ENCODE measurements around the gene WWTR1.

Gene WWTR1

GRCh38 chr3:149583921-149584635 is 73.7 kb downstream of the WWTR1 start:
- no peak for DNase-seq
- TF ChIP-seq GATA1 (IDR thresholded peaks at IDR 0.05; ENCODE audit: low read depth, low read length) (no peak), POLR2A (IDR thresholded peaks at IDR 0.05; ENCODE audit: low read length) (no peak)

GRCh38 chr3:149582395-149582794 is 75.4 kb downstream of the WWTR1 start:
- TF ChIP-seq POLR2A (IDR thresholded peaks at IDR 0.05; ENCODE audit: low read length) (no peak), GATA1 (IDR thresholded peaks at IDR 0.05; ENCODE audit: low read depth, low read length) (no peak)
- DNase-seq, result no peak

DNA sequence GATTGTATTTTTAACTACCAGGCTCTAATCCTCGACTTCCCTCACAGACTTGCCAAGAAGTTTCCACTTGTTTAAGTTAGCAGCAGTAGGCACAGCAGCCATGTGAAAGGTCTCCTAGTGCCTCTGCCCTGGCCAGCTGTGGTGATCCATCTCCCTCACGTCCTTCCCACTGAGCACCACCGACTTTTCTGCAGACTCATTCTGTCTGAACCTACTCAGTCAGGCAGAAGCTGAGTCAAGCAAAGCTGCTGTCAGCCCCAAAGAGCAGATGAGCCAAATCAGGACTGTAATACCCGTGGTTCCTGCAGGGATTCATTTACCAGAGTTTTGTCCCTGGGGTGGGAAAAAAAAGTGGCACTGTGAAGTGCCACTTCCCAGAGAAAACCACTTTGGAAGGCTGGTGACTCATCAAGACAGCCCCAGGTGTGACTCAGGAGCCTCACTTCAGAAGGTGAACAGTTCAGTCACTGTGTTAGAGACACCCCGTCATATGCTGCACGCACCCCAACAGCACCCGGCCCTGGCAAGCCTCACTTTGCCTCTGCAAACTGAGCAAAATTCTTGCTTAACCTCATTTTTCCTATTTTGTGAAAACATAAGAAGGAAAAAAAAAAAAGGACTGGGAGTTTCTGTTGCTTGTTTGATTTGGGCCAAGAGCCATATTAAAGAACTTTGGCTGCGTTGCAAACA is 76.0 kb downstream of the WWTR1 start:
- TF ChIP-seq GATA1 (IDR thresholded peaks at IDR 0.05; ENCODE audit: low read depth, low read length) (no peak), POLR2A (IDR thresholded peaks at IDR 0.05; ENCODE audit: low read length) (no peak)

GRCh38 chr3:149581248-149581647 is 76.6 kb downstream of the WWTR1 start:
- TF ChIP-seq GATA1 (IDR thresholded peaks at IDR 0.05; ENCODE audit: low read depth, low read length), result no peak
- no peak for TF ChIP-seq POLR2A (IDR thresholded peaks at IDR 0.05; ENCODE audit: low read length)
- DNase-seq, result no peak

More for the DNA sequence above, 76.0 kb downstream of the WWTR1 start:
- DNase-seq, result no peak

GRCh38 chr3:149579838-149580542 is 77.8 kb downstream of the WWTR1 start:
- TF ChIP-seq POLR2A (IDR thresholded peaks at IDR 0.05; ENCODE audit: low read length), result no peak
- TF ChIP-seq GATA1 (IDR thresholded peaks at IDR 0.05; ENCODE audit: low read depth, low read length), result no peak
- no peak for DNase-seq

- DNase-seq, result no peak
- TF ChIP-seq POLR2A (IDR thresholded peaks at IDR 0.05; ENCODE audit: low read length) (no peak), GATA1 (IDR thresholded peaks at IDR 0.05; ENCODE audit: low read depth, low read length) (no peak)
Observed at GRCh38 chr3:149579161-149579560, 78.7 kb downstream of the WWTR1 start.

- TF ChIP-seq POLR2A (IDR thresholded peaks at IDR 0.05; ENCODE audit: low read length), result no peak
- no peak for TF ChIP-seq GATA1 (IDR thresholded peaks at IDR 0.05; ENCODE audit: low read depth, low read length)
- no peak for DNase-seq
Observed at GRCh38 chr3:149577801-149578200, 80.0 kb downstream of the WWTR1 start.

- no peak for DNase-seq
- TF ChIP-seq GATA1 (IDR thresholded peaks at IDR 0.05; ENCODE audit: low read depth, low read length) (no peak), POLR2A (IDR thresholded peaks at IDR 0.05; ENCODE audit: low read length) (no peak)
Observed at GRCh38 chr3:149575961-149576564, 81.8 kb downstream of the WWTR1 start.

GRCh38 chr3:149575213-149575960 is 82.4 kb downstream of the WWTR1 start:
- no peak for TF ChIP-seq POLR2A (IDR thresholded peaks at IDR 0.05; ENCODE audit: low read length)
- no peak for TF ChIP-seq GATA1 (IDR thresholded peaks at IDR 0.05; ENCODE audit: low read depth, low read length)
- DNase-seq, result no peak

DNA sequence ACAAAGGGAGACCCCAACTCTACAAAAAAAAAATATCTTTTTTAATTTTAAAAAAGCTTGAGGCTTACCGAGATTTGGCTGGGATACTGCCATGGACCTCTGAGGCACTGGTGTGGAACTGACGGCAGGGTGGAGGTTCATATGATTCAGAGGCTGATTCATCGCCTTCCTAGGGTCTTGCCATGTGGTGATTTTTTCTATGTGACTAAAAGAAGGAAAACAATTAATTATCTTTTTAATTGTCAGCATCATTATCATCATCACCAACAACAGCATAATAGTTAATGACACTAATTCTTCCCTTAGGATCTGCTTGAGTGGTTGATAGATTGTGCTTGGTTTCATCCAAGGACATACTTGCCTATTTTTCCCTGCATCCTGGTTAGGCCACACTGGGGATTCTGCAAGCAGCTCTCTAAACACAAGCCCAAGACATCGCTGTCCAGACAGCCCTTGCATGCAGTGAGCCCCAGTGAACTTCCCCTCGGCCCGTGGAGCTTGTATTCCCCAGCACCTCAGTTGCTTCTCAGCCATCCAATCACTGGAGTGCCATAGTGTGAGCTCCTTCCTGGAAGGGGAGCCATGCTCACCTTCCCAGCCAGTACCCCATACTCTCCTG is 84.9 kb downstream of the WWTR1 start:
- no peak for DNase-seq
- TF ChIP-seq POLR2A (IDR thresholded peaks at IDR 0.05; ENCODE audit: low read length) (no peak), GATA1 (IDR thresholded peaks at IDR 0.05; ENCODE audit: low read depth, low read length) (no peak)

DNA sequence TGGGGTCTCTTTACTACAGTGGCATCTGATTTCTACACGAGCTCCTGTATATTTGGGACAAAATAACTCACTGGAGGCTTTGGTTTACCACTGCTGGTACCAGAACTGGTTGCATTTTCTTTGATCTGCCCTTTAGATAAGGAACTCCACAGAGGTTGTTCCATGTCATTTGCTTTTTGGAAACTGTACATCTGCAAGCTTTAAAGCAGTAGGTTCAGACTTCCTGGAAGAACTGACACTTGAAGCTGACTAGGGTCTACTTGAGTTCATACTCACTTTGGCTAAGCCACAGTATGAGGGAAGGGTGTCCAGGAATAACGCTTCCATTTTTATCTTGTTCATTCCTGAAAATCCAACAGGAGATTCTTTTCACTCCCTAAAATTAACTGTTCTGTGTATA is 86.4 kb downstream of the WWTR1 start:
- DNase-seq, result no peak
- TF ChIP-seq GATA1 (IDR thresholded peaks at IDR 0.05; ENCODE audit: low read depth, low read length) (no peak), POLR2A (IDR thresholded peaks at IDR 0.05; ENCODE audit: low read length) (no peak)

- no peak for TF ChIP-seq GATA1 (IDR thresholded peaks at IDR 0.05; ENCODE audit: low read depth, low read length)
- TF ChIP-seq POLR2A (IDR thresholded peaks at IDR 0.05; ENCODE audit: low read length), result no peak
- no peak for DNase-seq
Observed at GRCh38 chr3:149570016-149570415, 87.8 kb downstream of the WWTR1 start.

GRCh38 chr3:149567381-149567780 is 90.4 kb downstream of the WWTR1 start:
- TF ChIP-seq GATA1 (IDR thresholded peaks at IDR 0.05; ENCODE audit: low read depth, low read length), result no peak
- TF ChIP-seq POLR2A (IDR thresholded peaks at IDR 0.05; ENCODE audit: low read length), result no peak
- no peak for DNase-seq
